Esophagus squamous epithelium (tissue), 5 donors: ENCODE measurements around the gene RPN2. TPM values are rescaled to one million over a fixed set of nuclear protein-coding genes. Genes with fewer than 3 reads are reported as not detected.

Experiments
- DNase-seq: peaks from one replicate; lab custom pipeline; 2025; lab: John Stamatoyannopoulos, UW
- H3K27ac ChIP-seq, 4 donors: fragments of 200-600 bp; sonication (generic); one replicate each; pipeline ENCODE4 v1.5.1; 2016 to 2019; ENCODE audit warnings: mild to moderate bottlenecking in 1 of 4
- H3K27me3 ChIP-seq, 4 donors: fragments of 200-600 bp; sonication (generic); 1 replicate in 3 of 4; 2 replicates in 1 of 4; pipeline versions ENCODE4 v1.5.1 to v1.6.0; 2017 to 2021; ENCODE audit warnings: antibody characterized with exemption in 1 of 4
- H3K36me3 ChIP-seq, 3 donors: fragments of 200-600 bp; sonication (generic); one replicate each; pipeline ENCODE4 v1.5.1; 2016 to 2019
- H3K4me1 ChIP-seq, 3 donors: fragments of 200-600 bp; sonication (generic); one replicate each; pipeline ENCODE4 v1.5.1; 2017 to 2019
- H3K4me3 ChIP-seq, 4 donors: fragments of 200-600 bp; sonication (generic); 1 replicate in 3 of 4; 2 replicates in 1 of 4; pipeline ENCODE4 v1.5.1; 2016 to 2019; ENCODE audit warnings: mild to moderate bottlenecking in 2 of 4, moderate library complexity in 1 of 4
- H3K9me3 ChIP-seq, 3 donors: fragments of 200-600 bp; sonication (generic); one replicate each; pipeline ENCODE4 v1.5.1; 2016 to 2019
- CTCF ChIP-seq, 6 experiments: fragments of 450-650 bp in 4 of 6; fragments of 200-600 bp in 2 of 6; sonication (generic) in 2 of 6; IDR thresholded peaks; one replicate each; pipeline ENCODE4 v1.5.1; 2016 to 2019; ENCODE audit warnings: antibody characterized with exemption in 6 of 6, mild to moderate bottlenecking in 4 of 6, moderate library complexity in 4 of 6
- POLR2A ChIP-seq, 4 donors: fragments of 450-650 bp; IDR thresholded peaks; one replicate each; pipeline ENCODE4 v1.6.1; 2017; ENCODE audit warnings: antibody characterized with exemption in 4 of 4, mild to moderate bottlenecking in 4 of 4, moderate library complexity in 3 of 4
- WGBS, 2 donors: methylation state at CpG; one replicate each; pipeline ENCODE4 v1.1.5; 2018; 5-methylcytosine and 5-hydroxymethylcytosine counted together
- intact Hi-C: fragments of 100-400 bp; cut with DNase I; formaldehyde crosslinking; loops from one replicate; pipeline ENCODE4 v1.15.0; 2022
- total RNA-seq, 4 donors: library from RNA; depleted of rRNA; stranded (reverse); fragments of >200 nt; gene quantifications; one replicate each; pipeline ENCODE4 v1.1.0, GENCODE V29; 2016
- donor health status: DM: yes; HTN: yes; CAD: no.

RPN2 gene
- total RNA-seq, 4 donors from 2014 or later = 104 to 167 (median 137) TPM

DNA sequence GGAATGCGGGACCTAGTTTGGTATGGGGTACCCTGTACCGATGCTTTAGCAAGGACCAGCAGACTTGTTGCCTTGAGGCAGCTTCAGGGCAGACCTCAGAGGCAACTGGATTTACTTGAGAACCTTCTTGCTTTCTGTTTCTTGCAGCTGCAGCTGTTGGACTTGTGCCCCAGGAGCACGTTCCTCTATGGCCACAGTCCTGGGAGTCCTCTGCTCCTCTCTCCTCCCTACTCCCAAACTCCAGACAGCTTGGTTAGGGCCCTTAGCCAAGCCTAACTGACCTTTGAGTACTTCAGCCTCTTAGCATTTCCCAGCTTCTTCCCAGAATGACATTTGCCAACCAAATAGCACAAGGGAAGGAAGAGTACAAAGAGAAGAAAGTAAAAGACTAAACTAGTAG lies 47.8 kb downstream of the RPN2 start:
- intact Hi-C loops = no loop called here
- 76 to 85% methylated on average over 3 of the region's 3 CpGs for WGBS, 2 donors
- DNase-seq = no peak
- TF ChIP-seq CTCF (IDR thresholded peaks at IDR 0.05) = no peak
- TF ChIP-seq POLR2A (IDR thresholded peaks at IDR 0.05) = no peak
- Histone ChIP-seq H3K9me3 (no peaks in the 10 kb centered on the region), H3K27me3 (no peaks in the 10 kb centered on the region), H3K4me3 (no peak overlapping the region), H3K4me1 (peaks cover 0 to 65% (median 32%) of the 10 kb centered on the region in 3 donors), H3K27ac (peak overlapping the region in 2 of 4 donors; percentile 30 to 75), H3K36me3 (peaks cover 18 to 100% (median 57%) of the 10 kb centered on the region in 3 donors)

DNA sequence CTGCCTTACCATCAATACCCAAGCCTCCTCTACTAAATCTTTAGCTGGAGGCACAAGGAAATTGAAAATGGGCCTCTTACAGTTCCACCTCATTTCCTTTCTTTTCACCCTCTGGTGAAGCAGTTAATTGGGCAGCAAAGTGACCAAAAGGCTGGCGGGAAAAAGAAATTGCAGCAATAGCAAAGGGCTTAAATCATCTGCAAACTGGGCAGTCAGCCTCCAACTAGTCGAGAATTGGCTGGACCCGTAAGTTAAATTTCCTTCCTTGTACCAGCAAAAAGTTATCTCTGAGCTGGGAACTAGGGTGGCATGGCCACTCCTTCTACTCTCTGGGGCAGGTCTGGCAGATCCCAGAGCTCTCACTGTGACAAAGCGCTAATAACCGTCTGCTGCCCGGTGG lies 49.0 kb downstream of the RPN2 start:
- intact Hi-C loops = no loop called here
- 30 to 35% methylated on average over 6 of the region's 6 CpGs for WGBS, 2 donors

DNA sequence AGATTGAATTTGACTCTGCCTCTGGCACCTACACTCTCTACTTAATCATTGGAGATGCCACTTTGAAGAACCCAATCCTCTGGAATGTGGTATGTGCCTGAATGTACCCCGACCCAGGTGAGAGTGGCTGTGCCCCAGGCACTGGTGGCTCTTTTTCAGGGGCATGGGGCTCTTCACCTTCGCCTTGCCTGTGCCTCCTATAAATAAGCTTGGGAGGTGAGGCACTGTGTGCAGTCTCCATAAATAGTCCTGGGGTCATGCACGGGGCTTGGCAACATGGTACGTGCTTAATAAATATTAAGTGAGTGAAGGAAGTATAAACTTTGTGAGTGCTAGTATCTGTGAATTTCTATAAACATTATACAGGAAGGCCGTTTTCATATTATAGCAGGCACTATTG lies 49.5 kb downstream of the RPN2 start:
- peaks cover 21 to 100% (median 67%) of the 10 kb centered on the region in 3 donors for H3K36me3 ChIP-seq
- peak overlapping the region; percentile 1 to 75 (median 32) for H3K27ac ChIP-seq
- no peak overlapping the region for H3K4me3 ChIP-seq
- no peaks in the 10 kb centered on the region for H3K27me3 ChIP-seq
- WGBS, 2 donors = 43 to 59% methylated on average over 5 of the region's 5 CpGs
- intact Hi-C loops = no loop called here
- H3K4me1 ChIP-seq = peaks cover 0 to 57% (median 32%) of the 10 kb centered on the region in 3 donors
- H3K9me3 ChIP-seq = no peaks in the 10 kb centered on the region
- DNase-seq = no peak
- TF ChIP-seq POLR2A (IDR thresholded peaks at IDR 0.05) (no peak), CTCF (IDR thresholded peaks at IDR 0.05) (no peak)

More for the DNA sequence above, 49.0 kb downstream of the RPN2 start:
- Histone ChIP-seq H3K36me3 (peaks cover 18 to 100% (median 68%) of the 10 kb centered on the region in 3 donors), H3K27me3 (no peaks in the 10 kb centered on the region), H3K9me3 (no peaks in the 10 kb centered on the region), H3K4me3 (no peak overlapping the region), H3K27ac (peak overlapping the region; percentile 1 to 75 (median 32)), H3K4me1 (peaks cover 0 to 56% (median 32%) of the 10 kb centered on the region in 3 donors)
- no peak for DNase-seq
- TF ChIP-seq POLR2A (IDR thresholded peaks at IDR 0.05) (no peak), CTCF (IDR thresholded peaks at IDR 0.05) (no peak)

- intact Hi-C loops = no loop called here
- no peak for DNase-seq
- H3K4me3 ChIP-seq = no peak overlapping the region
- peak overlapping the region in 2 of 4 donors; percentile 25 to 67 for H3K27ac ChIP-seq
- peaks cover 0 to 64% (median 32%) of the 10 kb centered on the region in 3 donors for H3K4me1 ChIP-seq
- peaks cover 23 to 100% (median 60%) of the 10 kb centered on the region in 3 donors for H3K36me3 ChIP-seq
- no peak for TF ChIP-seq POLR2A (IDR thresholded peaks at IDR 0.05)
- no peak for TF ChIP-seq CTCF (IDR thresholded peaks at IDR 0.05)
- WGBS, 2 donors = 46 to 53% methylated on average over 4 of the region's 4 CpGs
- H3K27me3 ChIP-seq = no peaks in the 10 kb centered on the region
- no peaks in the 10 kb centered on the region for H3K9me3 ChIP-seq
These were observed 50.2 kb downstream of the RPN2 start for GRCh38 chr20:37229357-37229756.

DNA sequence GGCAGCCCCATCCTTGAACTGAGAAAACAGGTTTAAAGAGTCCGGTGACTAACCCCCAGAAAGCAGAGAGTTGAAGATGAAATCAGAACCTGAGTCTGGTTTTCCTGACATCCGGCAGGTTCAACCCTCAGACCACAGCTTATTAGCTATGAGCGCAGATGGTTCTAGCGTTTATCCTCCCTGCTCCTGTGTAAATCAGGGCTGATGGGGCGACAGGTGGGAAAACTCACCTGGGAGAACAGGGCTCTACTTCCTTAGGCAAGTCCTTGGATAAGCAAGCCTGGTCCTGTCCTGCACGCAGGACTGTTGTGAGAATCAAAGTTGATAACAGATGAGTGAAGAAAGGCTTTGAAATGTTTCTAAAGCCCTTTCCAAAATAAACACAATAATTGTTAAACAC lies 51.1 kb downstream of the RPN2 start:
- H3K4me1 ChIP-seq = peaks cover 0 to 66% (median 32%) of the 10 kb centered on the region in 3 donors
- H3K36me3 ChIP-seq = peaks cover 21 to 100% (median 59%) of the 10 kb centered on the region in 3 donors
- TF ChIP-seq POLR2A (IDR thresholded peaks at IDR 0.05) = no peak
- no peak for TF ChIP-seq CTCF (IDR thresholded peaks at IDR 0.05)
- 39 to 65% methylated on average over 6 of the region's 6 CpGs for WGBS, 2 donors
- no peaks in the 10 kb centered on the region for H3K27me3 ChIP-seq
- no peak for DNase-seq
- intact Hi-C loops = no loop called here
- peak overlapping the region in 3 of 4 donors; percentile 6 to 67 (median 25) for H3K27ac ChIP-seq
- H3K9me3 ChIP-seq = no peaks in the 10 kb centered on the region
- no peak overlapping the region for H3K4me3 ChIP-seq
